B cell (primary cell): Measurements from ENCODE around the gene KRT74. TPM values are rescaled to one million over a fixed set of nuclear protein-coding genes. Genes with fewer than 3 reads are reported as not detected.

Experiments
- ATAC-seq: fragments of 200-7000 bp; cut with Tn5 transposase; one replicate; pipeline ENCODE4 v1.10.0; 2021; ENCODE audit warnings: low read depth, mild to moderate bottlenecking, moderate number of reproducible peaks, moderate library complexity
- CTCF ChIA-PET: fragments of 350-600 bp; sonication (Branson Sonifier 250); formaldehyde crosslinking; loops from one replicate; lab custom pipeline; 2021; ENCODE audit warnings: antibody characterized with exemption, inconsistent platforms; lab: Charles Lee
- POLR2A ChIA-PET: fragments of 350-600 bp; sonication (Branson Sonifier 250); formaldehyde crosslinking; loops from one replicate; lab custom pipeline; 2021; ENCODE audit warnings: antibody characterized with exemption; lab: Charles Lee
- DNase-seq: peaks from one replicate; pipeline ENCODE4 v3.0.0; 2013
- H2AFZ ChIP-seq: 2 replicates; pipeline ENCODE4 v1.6.1; 2012; ENCODE audit warnings: mild to moderate bottlenecking, low read depth, low read length; ENCODE audit not compliant: insufficient read depth, poor library complexity, severe bottlenecking
- H3K27ac ChIP-seq, 2 donors: 1 replicate in 1 of 2; 2 replicates in 1 of 2; pipeline ENCODE4 v1.5.1; 2012 to 2013; ENCODE audit warnings: low read length in 2 of 2, mild to moderate bottlenecking in 2 of 2, moderate library complexity in 1 of 2
- H3K27me3 ChIP-seq, 4 experiments: fragments of 200-600 bp in 1 of 4; sonication (generic) in 1 of 4; replicated peaks in 1 of 4; 1 replicate in 2 of 4; 2 replicates in 2 of 4; pipeline versions ENCODE4 v1.6.1 to v1.7.0; 2013 to 2016; ENCODE audit warnings: low read length in 3 of 4, mild to moderate bottlenecking in 2 of 4, mixed read lengths in 1 of 4, moderate library complexity in 1 of 4; ENCODE audit not compliant: insufficient read depth in 4 of 4, control insufficient read depth in 3 of 4; ENCODE audit errors: control extremely low read depth in 1 of 4
- H3K36me3 ChIP-seq, 2 experiments: replicated peaks in 1 of 2; 1 replicate in 1 of 2; 2 replicates in 1 of 2; pipeline versions ENCODE4 v1.6.1 to v1.7.1; 2013; ENCODE audit warnings: low read length in 1 of 2; ENCODE audit not compliant: insufficient read depth in 2 of 2, control insufficient read depth in 1 of 2; ENCODE audit errors: control extremely low read depth in 1 of 2, extremely low read depth in 1 of 2
- H3K4me1 ChIP-seq, 2 donors: fragments of 200-600 bp in 1 of 2; sonication (generic) in 1 of 2; 1 replicate in 1 of 2; 2 replicates in 1 of 2; pipeline versions ENCODE4 v1.5.1 to v1.6.1; 2013 to 2017; ENCODE audit warnings: low read length in 2 of 2; ENCODE audit not compliant: control insufficient read depth in 2 of 2, insufficient read depth in 2 of 2
- H3K4me2 ChIP-seq: replicated peaks from 2 replicates; pipeline ENCODE3; 2012; ENCODE audit warnings: mild to moderate bottlenecking, low read depth, low read length; ENCODE audit not compliant: poor library complexity, severe bottlenecking
- H3K4me3 ChIP-seq, 5 experiments: fragments of 200-600 bp in 1 of 5; sonication (generic) in 1 of 5; 1 replicate in 3 of 5; 2 replicates in 2 of 5; pipeline versions ENCODE4 v1.5.1 to v1.7.0; 2011 to 2016; ENCODE audit warnings: low read length in 4 of 5, mild to moderate bottlenecking in 4 of 5, low read depth in 2 of 5, control low read depth in 1 of 5, moderate library complexity in 1 of 5; ENCODE audit not compliant: insufficient read depth in 1 of 5; ENCODE audit errors: control extremely low read depth in 1 of 5, extremely low read depth in 1 of 5
- H3K79me2 ChIP-seq: fragments of 200-600 bp; sonication (generic); one replicate; pipeline ENCODE4 v1.6.0; 2016; ENCODE audit warnings: low read length; ENCODE audit not compliant: control insufficient read depth, insufficient read depth
- H3K9ac ChIP-seq: fragments of 200-600 bp; sonication (generic); 2 replicates; pipeline ENCODE4 v1.6.1; 2017; ENCODE audit warnings: mild to moderate bottlenecking, low read length, moderate library complexity
- H3K9me3 ChIP-seq, 3 donors: one replicate each; pipeline versions ENCODE4 v1.6.1 to v1.7.1; 2013; ENCODE audit warnings: low read length in 2 of 3; ENCODE audit not compliant: control insufficient read depth in 2 of 3, insufficient read depth in 1 of 3; ENCODE audit errors: control extremely low read depth in 1 of 3
- H4K20me1 ChIP-seq: 2 replicates; pipeline ENCODE4 v1.6.0; 2012; ENCODE audit warnings: mild to moderate bottlenecking, low read length; ENCODE audit not compliant: insufficient read depth, control insufficient read depth, poor library complexity, severe bottlenecking
- H3K27ac Mint-ChIP-seq: one replicate; pipeline ENCODE4 v1.8.0; 2021; ENCODE audit warnings: mixed read lengths
- H3K27me3 Mint-ChIP-seq: one replicate; pipeline ENCODE4 v1.8.0; 2021; ENCODE audit warnings: mixed read lengths
- H3K4me1 Mint-ChIP-seq: one replicate; pipeline ENCODE4 v1.8.0; 2021; ENCODE audit warnings: mixed read lengths
- H3K4me3 Mint-ChIP-seq: one replicate; pipeline ENCODE4 v1.8.0; 2021; ENCODE audit warnings: mixed read lengths
- H3K9me3 Mint-ChIP-seq: one replicate; pipeline ENCODE4 v1.8.0; 2022; ENCODE audit warnings: mixed read lengths; ENCODE audit not compliant: insufficient read depth
- EZH2 ChIP-seq: IDR thresholded peaks from 2 replicates; pipeline ENCODE4 v1.6.1; 2012; ENCODE audit warnings: borderline replicate concordance, low read depth, mild to moderate bottlenecking, moderate library complexity, low read length; ENCODE audit not compliant: insufficient read depth, poor library complexity, severe bottlenecking
- WGBS: methylation state at CpG from one replicate; pipeline ENCODE4 v1.1.5; 2013; ENCODE audit warnings: missing lambda C conversion rate; ENCODE audit not compliant: insufficient coverage; 5-methylcytosine and 5-hydroxymethylcytosine counted together
- intact Hi-C: fragments of 100-400 bp; cut with micrococcal nuclease; formaldehyde crosslinking; loops from one replicate; pipeline ENCODE4 v1.10.0; 2022
- polyA plus RNA-seq: library from polyadenylated mRNA; depleted of rRNA; stranded (reverse); fragments of >200 nt; gene quantifications from 2 replicates; pipeline ENCODE4 v1.2.3, GENCODE V29; 2012
- total RNA-seq, 2 donors: library from RNA; stranded (reverse); fragments of 120-200 nt in 1 of 2; gene quantifications; 1 replicate in 1 of 2; 2 replicates in 1 of 2; pipeline versions ENCODE4 v1.2.3 to v1.2.4, GENCODE V29; 2013 to 2022
- TF ChIP-seq, protein P1 (sequence below): fragments of 200-600 bp; IDR thresholded peaks from one replicate; pipeline ENCODE4 v1.8.0; 2022; ENCODE audit warnings: antibody characterized with exemption, mild to moderate bottlenecking

Gene KRT74
- total and polyA plus RNA-seq, 2 donors (not counting 1 experiment from before 2014, with no cell fraction given), result not detected

DNA sequence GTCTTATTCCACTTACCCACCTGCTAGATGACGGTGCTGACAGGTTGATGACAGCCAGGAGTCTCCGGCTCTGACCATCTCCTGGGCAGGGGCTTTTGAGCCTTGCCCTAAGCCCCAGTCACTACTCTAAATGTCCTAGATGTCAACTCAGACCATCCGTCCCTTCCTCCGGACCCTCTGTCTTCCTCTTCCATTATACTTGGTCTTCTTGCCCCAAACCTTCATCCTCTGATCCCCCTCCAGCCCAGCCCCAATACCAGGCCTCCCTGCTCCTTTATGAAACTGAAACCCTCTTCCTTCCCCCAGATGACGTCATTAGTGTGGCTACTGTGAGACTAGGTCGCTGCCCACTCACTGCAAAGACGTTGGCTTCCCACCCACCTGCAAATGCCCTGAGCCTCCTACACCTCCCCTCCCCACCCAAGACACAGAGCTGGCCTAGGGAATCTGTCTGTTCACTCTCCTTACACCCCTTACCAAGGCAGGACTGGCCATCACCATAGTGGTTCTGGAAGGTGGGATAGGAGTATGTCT is 30.8 kb downstream of the KRT74 start:
- intact Hi-C loops, result no loop called here
- H3K4me3 Mint-ChIP-seq, result no peak overlapping the region
- POLR2A ChIA-PET, result no interaction called here

DNA sequence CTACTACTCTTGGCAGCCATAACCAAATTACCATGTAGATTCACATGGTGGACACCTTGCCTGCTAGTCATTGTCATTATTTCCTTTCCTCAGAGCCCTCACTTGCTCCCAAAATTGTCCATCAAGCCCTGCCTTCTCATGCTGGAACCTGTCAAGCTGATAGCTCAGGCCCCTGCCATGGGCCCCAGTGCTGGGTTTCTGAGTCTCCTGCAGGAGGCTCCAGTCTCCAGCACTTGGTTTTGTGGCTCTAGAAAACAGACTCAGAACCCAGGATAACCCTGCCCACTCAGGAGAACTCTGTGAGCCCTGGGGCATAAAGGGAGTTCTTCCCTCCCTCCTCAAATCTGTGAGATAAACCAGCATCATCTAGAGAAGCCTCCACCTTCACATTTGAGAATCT is 31.5 kb downstream of the KRT74 start:
- CTCF ChIA-PET, result no interaction called here
- Histone ChIP-seq H3K9me3 (peaks cover 0 to 6% (median 0%) of the 10 kb centered on the region in 3 donors), H3K27ac (no peak overlapping the region), H3K4me2 (no peak overlapping the region), H4K20me1 (no peaks in the 10 kb centered on the region), H3K27me3 (peaks cover 0 to 4% (median 0%) of the 10 kb centered on the region in 4 experiments), H3K4me1 (no peaks in the 10 kb centered on the region), H3K36me3 (no peaks in the 10 kb centered on the region), H3K9ac (no peak overlapping the region), H3K4me3 (no peak overlapping the region), H2AFZ (no peak overlapping the region), H3K79me2 (no peaks in the 10 kb centered on the region)
- DNase-seq (no peak), ATAC-seq (no peak)
- Mint-ChIP-seq H3K27me3 (peaks cover 12% of the 10 kb centered on the region), H3K4me3 (no peak overlapping the region), H3K4me1 (no peaks in the 10 kb centered on the region), H3K27ac (no peak overlapping the region), H3K9me3 (no peaks in the 10 kb centered on the region)
- POLR2A ChIA-PET, result no interaction called here
- intact Hi-C loops, result no loop called here
- TF ChIP-seq, protein P1, sequence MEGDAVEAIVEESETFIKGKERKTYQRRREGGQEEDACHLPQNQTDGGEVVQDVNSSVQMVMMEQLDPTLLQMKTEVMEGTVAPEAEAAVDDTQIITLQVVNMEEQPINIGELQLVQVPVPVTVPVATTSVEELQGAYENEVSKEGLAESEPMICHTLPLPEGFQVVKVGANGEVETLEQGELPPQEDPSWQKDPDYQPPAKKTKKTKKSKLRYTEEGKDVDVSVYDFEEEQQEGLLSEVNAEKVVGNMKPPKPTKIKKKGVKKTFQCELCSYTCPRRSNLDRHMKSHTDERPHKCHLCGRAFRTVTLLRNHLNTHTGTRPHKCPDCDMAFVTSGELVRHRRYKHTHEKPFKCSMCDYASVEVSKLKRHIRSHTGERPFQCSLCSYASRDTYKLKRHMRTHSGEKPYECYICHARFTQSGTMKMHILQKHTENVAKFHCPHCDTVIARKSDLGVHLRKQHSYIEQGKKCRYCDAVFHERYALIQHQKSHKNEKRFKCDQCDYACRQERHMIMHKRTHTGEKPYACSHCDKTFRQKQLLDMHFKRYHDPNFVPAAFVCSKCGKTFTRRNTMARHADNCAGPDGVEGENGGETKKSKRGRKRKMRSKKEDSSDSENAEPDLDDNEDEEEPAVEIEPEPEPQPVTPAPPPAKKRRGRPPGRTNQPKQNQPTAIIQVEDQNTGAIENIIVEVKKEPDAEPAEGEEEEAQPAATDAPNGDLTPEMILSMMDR, result no peak
- no peak for TF ChIP-seq EZH2

More for the DNA sequence above, 30.8 kb downstream of the KRT74 start:
- no peak for ATAC-seq
- Histone ChIP-seq H3K4me1 (no peaks in the 10 kb centered on the region), H3K27me3 (no peaks in the 10 kb centered on the region), H3K4me2 (no peak overlapping the region), H4K20me1 (no peaks in the 10 kb centered on the region), H3K27ac (no peak overlapping the region), H2AFZ (no peak overlapping the region), H3K79me2 (no peaks in the 10 kb centered on the region), H3K36me3 (no peaks in the 10 kb centered on the region), H3K4me3 (no peak overlapping the region), H3K9me3 (peaks cover 0 to 6% (median 0%) of the 10 kb centered on the region in 3 donors), H3K9ac (no peak overlapping the region)
- no peaks in the 10 kb centered on the region for H3K9me3 Mint-ChIP-seq
- H3K4me1 Mint-ChIP-seq, result no peaks in the 10 kb centered on the region
- DNase-seq, result no peak
- CTCF ChIA-PET, result no interaction called here
- H3K27me3 Mint-ChIP-seq, result peaks cover 12% of the 10 kb centered on the region
- WGBS, result 88% methylated on average over 6 of the region's 7 CpGs
- no peak overlapping the region for H3K27ac Mint-ChIP-seq
- TF ChIP-seq EZH2, result no peak
- TF ChIP-seq, protein P1, result no peak
